HL-60/S4 (cell line): ENCODE measurements around the gene LMO4.

Experiments used
- in situ Hi-C: fragments of 300-500 bp; cut with MboI; formaldehyde crosslinking; loops from 2 replicates; pipeline ENCODE4 v1.14.3; 2022; ENCODE audit warnings: low sequenced_read_pairs

Gene LMO4

GRCh38 chr1:87356591-87356990, 27.9 kb downstream of the LMO4 start:
- in situ Hi-C loops, result no loop called here

GRCh38 chr1:87358219-87358618, 29.5 kb downstream of the LMO4 start:
- in situ Hi-C loops, result no loop called here

- in situ Hi-C loops, result no loop called here
Observed at GRCh38 chr1:87359586-87359985, 30.9 kb downstream of the LMO4 start.

- in situ Hi-C loops, result no loop called here
Observed at GRCh38 chr1:87362063-87362833, 33.6 kb downstream of the LMO4 start.

GRCh38 chr1:87362834-87363426, 34.2 kb downstream of the LMO4 start:
- in situ Hi-C loops, result no loop called here

GRCh38 chr1:87367549-87367948, 38.9 kb downstream of the LMO4 start:
- in situ Hi-C loops, result no loop called here

- in situ Hi-C loops, result no loop called here
Observed at GRCh38 chr1:87368907-87369306, 40.2 kb downstream of the LMO4 start.

- in situ Hi-C loops, result no loop called here
Observed at GRCh38 chr1:87369736-87370478, 41.2 kb downstream of the LMO4 start.

GRCh38 chr1:87370544-87370943, 41.9 kb downstream of the LMO4 start:
- in situ Hi-C loops, result no loop called here

- in situ Hi-C loops, result no loop called here
Observed at GRCh38 chr1:87379306-87379705, 50.6 kb downstream of the LMO4 start.

GRCh38 chr1:87386217-87386790, 57.6 kb downstream of the LMO4 start:
- in situ Hi-C loops, result no loop called here

- in situ Hi-C loops, result no loop called here
Observed at GRCh38 chr1:87388411-87388810, 59.7 kb downstream of the LMO4 start.

- in situ Hi-C loops, result no loop called here
Observed at GRCh38 chr1:87389011-87389410, 60.3 kb downstream of the LMO4 start.

GRCh38 chr1:87389546-87389945, 60.9 kb downstream of the LMO4 start:
- in situ Hi-C loops, result no loop called here

GRCh38 chr1:87392248-87393192, 63.8 kb downstream of the LMO4 start:
- in situ Hi-C loops, result no loop called here

GRCh38 chr1:87393445-87394085, 64.9 kb downstream of the LMO4 start:
- in situ Hi-C loops, result no loop called here

- in situ Hi-C loops, result no loop called here
Observed at GRCh38 chr1:87394513-87394912, 65.8 kb downstream of the LMO4 start.

- in situ Hi-C loops, result no loop called here
Observed at GRCh38 chr1:87394982-87395381, 66.3 kb downstream of the LMO4 start.
